HG02798 (cell line): ENCODE data around the gene DCUN1D4.
A peak's percentile ranks its signal among the peaks of the same experiment; 100 is the strongest.

ENCODE experiments used
- ATAC-seq: cut with Tn5 transposase; IDR thresholded peaks from one replicate; pipeline ENCODE4 v1.9.1; 2021; ENCODE audit warnings: mild to moderate bottlenecking; ENCODE audit not compliant: unreplicated experiment, poor library complexity

Gene DCUN1D4

DNA sequence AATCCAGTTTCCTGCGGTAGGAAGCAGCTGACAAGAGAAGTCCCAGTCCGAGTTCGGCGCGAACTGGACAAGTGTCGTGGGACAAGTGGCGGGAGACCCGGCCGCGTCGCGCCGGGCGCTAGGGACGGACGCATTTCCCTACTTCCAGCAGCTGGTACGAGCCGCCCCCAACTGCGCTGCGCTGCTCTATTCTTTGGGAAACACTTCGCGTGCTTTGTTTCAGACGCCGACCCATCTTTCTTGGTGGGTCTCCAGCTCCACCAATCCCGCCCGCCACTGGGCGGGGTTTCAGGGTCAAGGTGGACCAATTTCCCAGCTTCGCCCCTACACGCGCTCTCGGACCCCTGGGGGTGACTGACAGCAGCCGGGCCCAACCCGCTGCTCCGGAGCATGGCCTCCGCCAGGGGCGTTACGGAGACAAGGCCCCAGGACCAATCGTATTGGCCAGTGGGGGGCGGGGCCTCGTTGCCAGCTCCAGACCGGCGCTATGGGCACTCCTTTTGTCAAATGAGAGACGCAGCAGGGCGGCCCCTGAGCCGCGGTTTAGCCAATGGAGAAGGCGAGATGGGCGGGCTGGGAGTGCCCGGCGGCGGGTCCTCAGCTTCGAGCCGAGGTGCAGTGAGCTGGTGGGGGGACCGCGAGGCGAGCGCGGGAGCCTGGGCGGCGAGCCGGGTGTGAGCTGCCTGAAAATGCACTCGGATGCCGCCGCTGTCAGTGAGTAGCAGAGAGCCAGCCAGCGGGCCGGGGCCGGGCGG lies at the start of gene DCUN1D4:
TSS of gene DCUN1D4 (plus strand) at position 600 of the 755 bp plus-strand sequence. CDS start at position 690, 90 bp downstream.
- ATAC-seq = peak; percentile 94

- ATAC-seq = no peak
These were observed 22.3 kb upstream of the DCUN1D4 start for GRCh38 chr4:51820443-51821234.

DNA sequence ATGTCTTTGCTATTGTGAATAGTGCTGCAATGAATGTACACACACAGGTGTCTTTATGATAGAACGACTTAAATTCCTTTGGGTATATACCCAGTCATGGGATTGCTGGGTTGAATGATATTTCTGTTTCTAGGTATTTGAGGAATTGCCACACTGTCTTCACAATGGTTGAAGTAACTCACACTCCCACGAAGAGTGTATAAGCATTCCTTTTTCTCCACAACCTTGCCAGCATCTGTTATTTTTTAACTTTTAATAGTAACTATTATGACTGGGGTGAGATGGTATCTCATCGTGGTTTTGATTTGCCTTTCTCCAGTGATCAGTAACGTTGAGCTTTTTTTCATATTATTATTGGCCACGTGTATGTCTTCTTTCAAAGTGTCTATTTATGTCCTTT lies 17.6 kb upstream of the DCUN1D4 start:
- ATAC-seq = no peak

DNA sequence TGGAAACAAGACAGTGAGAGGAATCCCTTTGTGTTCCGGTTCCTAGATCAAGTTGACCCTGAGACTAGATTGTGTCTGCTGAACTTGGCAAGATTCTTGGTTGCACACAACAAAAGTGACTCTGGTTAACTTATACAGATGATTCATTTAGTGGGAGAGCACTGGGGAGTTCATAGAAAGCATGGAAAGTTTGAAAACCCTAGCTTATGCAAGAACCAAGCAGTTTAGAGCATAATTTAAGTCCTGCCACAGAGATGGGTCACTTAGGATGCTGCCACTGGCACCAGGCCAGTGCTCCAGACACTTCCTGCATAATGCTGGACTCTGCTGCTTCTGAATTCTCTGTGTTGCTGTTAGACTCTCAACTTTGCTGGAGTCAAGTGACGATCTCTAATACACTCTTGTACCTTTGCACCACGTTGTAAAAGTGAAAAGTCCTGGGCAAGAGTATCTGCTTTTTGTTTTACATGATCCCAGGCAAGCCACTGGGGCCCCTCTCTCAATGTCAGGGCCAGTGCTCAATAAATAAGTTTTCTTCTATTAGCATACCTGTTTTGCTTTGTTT lies 12.7 kb upstream of the DCUN1D4 start:
- no peak for ATAC-seq

DNA sequence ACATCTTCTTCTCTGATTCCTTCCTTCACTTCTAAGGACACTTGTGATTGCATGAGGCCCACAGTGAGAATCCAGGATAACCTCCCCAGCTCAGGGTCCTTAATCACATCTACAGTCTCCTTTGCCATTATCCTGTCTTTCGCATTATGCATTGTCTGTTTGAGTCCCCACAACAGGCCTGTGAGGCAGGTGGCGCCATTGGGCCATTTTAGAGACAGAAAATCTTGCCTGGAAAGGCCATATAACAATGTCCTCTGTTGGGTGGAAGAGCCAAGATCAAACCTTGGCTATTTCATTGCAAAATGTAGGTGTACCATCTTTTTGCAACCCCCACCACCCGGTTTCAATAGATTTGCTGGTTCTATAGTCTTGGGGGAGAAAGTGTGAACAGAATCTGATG lies 11.8 kb upstream of the DCUN1D4 start:
- ATAC-seq = peak; percentile 84

- no peak for ATAC-seq
These were observed 9.7 kb upstream of the DCUN1D4 start for GRCh38 chr4:51833236-51833635.

DNA sequence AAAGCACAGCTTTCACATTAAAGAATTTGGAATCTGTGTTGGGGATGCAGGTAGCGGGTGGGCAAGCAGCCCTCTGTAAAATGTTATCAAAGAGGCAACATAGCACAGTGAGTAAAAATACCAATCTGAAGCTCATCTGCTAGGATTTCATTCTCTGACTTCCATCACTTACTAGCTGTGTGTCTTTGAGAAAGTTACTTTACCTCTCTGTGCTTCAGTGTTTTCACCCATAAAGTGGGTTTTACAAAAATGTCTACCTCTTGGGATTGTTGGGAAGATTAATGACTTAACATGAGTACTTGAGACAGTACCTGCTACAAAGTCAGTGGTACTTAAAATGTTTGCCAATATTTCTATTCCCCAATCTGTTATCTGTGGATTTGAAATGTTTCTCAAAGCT lies 7.9 kb upstream of the DCUN1D4 start:
- ATAC-seq = no peak

- ATAC-seq = no peak
These were observed 7.1 kb upstream of the DCUN1D4 start for GRCh38 chr4:51835855-51836254.

DNA sequence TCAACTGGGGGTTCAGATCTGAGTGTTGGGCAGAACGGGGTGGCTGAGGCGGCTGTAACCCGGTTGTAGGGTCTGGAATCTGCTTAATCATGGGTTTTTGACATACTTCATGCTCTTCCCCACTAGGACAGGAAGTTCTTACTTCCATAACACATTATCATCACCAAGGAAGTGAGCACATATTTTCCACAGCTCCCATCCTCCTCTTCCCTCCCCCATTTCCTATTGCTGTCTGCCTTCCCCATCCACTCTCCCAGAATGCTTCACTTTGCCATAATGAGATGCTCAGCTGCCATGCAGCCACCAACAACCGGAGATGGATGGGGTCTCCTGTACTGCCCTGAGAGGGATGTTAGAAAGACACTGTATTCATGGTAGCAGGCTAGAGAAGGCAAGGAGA lies 6.4 kb upstream of the DCUN1D4 start:
- no peak for ATAC-seq

- ATAC-seq = no peak
These were observed 2.2 kb upstream of the DCUN1D4 start for GRCh38 chr4:51840781-51841180.

DNA sequence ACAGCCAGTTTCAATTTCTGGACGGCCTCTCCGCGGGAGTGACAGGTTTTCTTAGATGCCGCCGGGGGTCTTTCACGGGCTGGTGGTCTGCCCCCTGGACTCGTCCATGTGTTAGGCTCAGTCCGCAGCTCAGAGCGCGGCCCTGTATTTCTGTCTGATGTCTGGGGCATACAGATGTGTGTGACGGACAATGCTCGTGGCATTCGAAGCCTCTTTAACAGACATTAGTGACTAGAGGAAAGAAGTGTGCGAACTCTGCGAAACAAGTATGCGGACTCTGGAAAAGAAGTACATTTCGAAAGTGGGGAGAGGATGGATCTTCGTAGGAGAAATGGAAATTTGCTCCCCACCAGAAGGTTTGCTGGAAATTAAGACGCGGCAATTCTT lies 793 bp upstream of the DCUN1D4 start:
- no peak for ATAC-seq

- ATAC-seq = peak; percentile 30
These were observed 578 bp downstream of the DCUN1D4 start for GRCh38 chr4:51843309-51844152.

GRCh38 chr4:51844153-51845054 lies 1.5 kb downstream of the DCUN1D4 start:
- peak; percentile 46 for ATAC-seq

- no peak for ATAC-seq
These were observed 2.1 kb downstream of the DCUN1D4 start for GRCh38 chr4:51845055-51845426.

DNA sequence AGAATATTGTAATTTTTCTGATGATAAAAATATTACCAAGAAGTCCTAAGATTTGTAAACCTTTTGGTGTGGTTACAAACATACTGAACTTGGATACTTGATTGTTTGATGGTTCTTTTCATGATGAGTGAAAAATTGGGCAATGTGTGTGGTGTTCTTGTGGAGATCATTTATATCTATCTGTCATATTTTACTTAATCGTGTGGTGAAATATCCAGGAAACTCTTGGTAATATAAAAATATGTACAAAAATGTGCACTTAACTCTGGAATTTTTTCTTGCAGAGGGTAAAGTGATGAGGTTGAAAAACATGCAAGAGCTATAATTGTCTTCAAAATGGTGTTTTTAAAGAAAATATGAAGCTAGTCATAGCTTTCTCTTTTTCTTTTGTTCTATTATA lies 2.8 kb downstream of the DCUN1D4 start:
- ATAC-seq = no peak

- no peak for ATAC-seq
These were observed 6.5 kb downstream of the DCUN1D4 start for GRCh38 chr4:51849430-51849829.

DNA sequence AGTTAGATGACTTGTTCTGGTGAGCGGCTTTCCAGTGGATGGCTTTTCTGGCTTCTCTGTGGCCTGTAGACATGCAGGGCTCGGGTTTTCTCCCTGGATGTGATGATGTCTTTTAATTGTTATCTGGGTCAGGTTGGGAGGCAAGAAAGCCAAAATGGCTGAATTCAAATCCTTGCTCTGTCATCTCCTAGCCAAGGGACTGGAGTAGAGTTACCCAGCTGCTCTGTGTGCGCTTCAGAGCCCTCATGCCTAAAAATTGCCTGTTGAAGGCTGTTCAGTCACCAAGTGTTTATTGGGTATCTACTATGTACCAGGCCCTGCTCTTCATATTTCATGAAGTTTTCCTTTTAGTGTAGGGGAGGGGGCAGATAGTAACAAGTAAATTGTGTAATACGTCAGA lies 7.3 kb downstream of the DCUN1D4 start:
- ATAC-seq = no peak

DNA sequence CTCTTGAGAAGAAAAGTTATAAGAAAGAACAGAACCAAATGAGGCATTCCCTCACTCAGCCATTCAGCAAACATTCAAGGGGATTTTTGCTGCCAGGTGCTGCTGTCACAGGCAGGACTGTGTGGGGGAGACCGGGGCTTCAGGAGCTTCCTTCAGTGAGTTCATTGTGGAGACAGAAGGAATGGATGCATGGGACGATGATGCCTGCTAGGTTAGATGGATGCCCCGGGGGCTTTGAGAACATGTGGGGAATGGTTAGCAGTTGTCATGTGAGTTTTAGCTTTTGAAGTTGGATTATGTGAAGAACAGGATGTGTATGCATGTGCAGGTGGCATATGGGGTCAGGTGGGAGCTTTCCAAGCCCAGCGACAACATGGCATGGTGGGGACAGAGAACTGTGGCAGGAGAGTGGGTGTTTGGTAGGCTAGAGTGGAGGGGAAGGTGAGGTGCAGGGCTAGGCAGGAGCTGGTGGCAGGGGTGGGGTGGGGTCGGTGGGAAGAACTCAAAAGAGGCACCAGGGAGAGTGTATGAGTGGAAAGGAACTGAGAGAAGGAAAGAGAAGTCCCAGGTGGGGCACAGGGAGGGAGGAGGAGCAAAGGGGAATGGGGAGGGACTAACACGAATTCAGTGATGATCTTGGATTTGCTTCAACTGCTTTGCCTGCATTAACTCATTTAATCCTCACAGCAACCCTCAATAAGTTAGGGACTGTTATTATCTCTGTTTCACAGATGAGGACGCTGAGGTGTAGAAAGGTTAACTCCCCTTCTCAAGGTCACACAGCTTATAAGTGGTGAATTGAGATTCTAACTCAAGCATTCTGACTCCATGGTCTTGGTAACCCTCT lies 8.4 kb downstream of the DCUN1D4 start:
- ATAC-seq = no peak

DNA sequence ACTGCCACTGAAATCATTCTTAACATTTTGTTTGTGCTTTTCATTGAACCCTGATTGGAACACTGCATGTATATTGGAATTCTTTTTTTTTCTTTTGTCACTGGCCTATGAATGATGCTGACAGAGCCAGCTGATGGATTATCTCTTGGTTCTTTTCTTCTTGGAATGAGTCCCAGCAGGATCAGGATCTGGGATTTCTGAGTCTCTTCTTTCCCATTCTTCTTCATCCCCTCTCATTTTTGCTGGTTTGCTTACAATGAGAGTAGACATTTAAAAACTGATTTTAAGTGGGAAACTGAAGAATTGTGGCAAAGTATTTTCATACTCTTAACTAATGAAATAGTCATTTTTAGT lies 9.0 kb downstream of the DCUN1D4 start:
- no peak for ATAC-seq
